HG03066 (cell line): ENCODE results near the gene GPRC6A.

Experiments
- ATAC-seq: cut with Tn5 transposase; IDR thresholded peaks from one replicate; pipeline ENCODE4 v1.9.1; 2021; ENCODE audit warnings: low read depth; ENCODE audit not compliant: unreplicated experiment

GPRC6A gene

DNA sequence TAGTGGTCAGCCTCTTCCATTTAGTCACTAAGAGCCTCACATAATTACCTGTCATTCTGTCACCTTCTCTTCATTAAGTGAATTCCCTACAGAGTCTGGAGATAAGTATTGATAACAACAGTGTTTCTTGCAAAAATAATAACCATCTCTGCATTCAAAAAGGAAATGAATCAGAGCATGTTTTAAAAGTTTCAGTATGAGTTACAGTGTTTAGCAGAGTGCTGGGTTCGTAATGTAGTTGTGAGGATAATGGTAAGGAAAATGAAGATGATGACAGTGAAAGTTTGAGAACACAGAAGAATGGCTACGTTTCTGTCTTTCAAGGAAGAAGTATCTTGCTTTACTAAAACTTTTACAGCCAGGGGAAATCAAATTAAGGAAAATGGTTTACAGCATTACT, 31.3 kb downstream of the GPRC6A start:
- no peak for ATAC-seq

GRCh38 chr6:116793224-116793623, 35.7 kb downstream of the GPRC6A start:
- ATAC-seq = no peak

DNA sequence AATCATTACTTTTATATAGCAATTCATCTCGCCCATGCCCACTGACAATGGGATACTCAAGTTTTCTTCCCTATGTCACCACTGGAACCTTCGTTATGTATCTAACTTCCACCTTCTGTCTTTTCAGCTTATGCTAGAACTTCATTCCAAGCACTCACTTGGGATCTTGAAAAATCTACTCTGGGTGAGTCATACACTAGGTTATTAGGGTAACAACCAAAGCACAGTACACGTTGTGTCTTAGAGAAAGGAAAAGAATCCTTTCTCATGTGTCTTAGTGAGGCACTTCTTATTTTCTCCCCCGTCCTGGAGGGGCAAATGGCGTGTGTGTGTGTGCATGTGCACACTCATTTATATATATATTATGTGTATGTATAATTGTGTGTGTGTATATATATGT, 45.0 kb downstream of the GPRC6A start:
- ATAC-seq = no peak

DNA sequence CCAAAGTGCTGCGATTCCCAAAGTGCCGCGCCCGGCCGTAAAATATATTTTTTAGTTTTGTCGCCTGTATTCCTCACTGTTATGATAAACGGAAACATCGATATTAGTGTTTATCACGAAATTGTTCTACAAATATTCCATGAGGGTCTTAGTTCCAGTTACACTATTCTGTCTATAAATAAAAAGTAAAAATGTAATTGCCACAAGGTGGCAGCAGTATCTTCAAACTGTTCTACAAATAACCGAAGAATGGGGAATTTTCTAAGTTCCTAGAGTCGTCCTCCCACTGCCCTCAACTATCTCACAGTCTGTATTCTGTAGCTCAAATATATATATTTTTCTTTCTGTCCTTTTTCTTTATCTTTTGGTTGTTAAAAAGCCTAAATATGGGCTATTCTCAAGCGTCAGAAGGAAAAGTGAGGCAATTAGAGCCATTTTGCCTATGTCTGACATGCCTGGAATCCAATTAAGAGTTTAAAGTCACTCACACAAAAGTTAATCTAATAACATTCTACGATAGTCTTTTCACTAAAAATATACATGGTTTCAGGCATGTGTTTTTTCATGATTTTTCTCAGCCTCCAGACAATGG, 49.2 kb downstream of the GPRC6A start:
- peak; percentile 78 for ATAC-seq

GRCh38 chr6:116773886-116774285, 55.0 kb downstream of the GPRC6A start:
- ATAC-seq = no peak

- ATAC-seq = no peak
Observed at GRCh38 chr6:116772450-116772849, 56.4 kb downstream of the GPRC6A start.

DNA sequence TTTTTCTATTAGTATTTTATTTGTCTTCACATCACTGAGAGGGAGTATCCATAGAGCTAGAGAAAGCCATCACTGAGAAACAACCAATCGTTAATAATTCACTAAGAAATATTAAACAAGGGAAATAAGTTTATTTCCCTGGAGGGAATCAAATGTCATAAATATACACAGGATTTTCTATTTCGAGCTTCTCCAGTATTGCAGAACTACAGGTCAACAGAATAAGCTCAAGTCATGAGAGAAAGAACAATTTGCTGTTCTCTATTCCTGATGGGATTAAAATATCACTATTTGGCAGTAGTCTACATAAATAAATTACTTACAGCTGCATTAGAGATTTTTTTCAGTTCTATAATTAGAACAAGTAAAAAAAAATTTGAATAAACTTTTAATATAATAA, 61.2 kb downstream of the GPRC6A start:
- ATAC-seq = no peak

GRCh38 chr6:116766506-116767176, 62.2 kb downstream of the GPRC6A start:
- ATAC-seq = no peak

DNA sequence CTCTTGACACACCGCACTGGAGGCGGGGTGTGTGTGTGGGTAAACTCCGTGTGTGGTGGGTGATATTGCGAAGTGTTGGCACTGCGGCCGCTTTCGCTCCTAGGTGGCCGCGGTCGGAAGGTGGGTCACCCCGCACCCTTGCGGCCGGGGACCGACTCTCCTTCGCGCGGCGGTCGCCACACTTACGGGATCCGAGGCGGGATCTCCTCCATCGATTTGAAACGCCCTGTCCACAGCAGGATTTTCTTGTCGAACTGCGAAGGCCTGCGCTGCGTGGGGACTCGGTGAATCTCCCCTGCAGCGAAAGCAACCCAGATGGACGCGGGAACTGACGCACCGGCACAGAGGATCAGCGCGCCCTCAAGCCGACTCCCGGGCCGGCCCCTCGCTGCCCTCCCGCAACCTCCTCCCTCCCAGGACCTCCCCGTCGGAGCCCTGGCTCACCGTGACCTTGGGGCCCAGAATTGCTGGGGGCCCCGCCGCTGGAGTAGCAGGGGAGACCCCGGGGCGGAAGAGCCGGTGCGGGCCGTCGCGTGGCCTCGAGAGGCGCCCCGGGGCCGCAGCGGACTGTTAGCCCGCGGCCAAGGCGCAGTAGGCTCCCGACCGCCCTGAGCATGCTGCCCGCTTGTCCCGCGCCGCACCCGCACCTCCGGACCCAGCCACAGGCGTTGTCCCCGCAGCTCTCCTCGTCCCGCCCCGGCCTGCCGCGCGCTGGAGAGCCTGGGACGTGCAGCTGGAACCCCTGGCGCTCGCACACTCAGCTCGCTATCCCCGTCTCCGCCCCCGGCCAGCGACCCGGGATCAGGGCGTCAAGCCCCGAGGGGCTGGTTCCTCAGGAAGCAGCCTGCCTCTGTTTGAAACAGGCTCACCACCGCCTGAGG, 63.7 kb downstream of the GPRC6A start, which contains the start of gene FAM162B:
Gene FAM162B (minus strand): TSS at position 759 of the 881 bp plus-strand sequence. CDS start 143 bp downstream, at position 616.
- ATAC-seq = no peak

DNA sequence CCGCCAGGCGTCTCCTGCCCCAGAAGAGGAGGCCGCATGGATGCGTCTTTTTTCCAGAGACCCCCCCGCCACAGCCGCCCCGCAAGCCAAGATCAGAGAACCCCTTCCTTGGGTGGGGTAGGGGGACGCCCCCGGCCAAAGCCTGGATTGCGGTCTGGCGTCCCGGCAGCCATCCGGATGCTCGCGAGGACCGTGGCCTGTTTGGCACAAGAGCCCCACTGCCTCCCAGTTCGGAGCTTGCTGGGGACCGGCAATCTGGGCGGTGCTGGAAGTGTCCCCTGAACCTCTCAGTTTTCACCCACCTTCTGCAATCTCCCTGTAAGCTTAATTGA, 64.3 kb downstream of the GPRC6A start:
- ATAC-seq = no peak

GRCh38 chr6:116763906-116764628, 64.8 kb downstream of the GPRC6A start:
- no peak for ATAC-seq

DNA sequence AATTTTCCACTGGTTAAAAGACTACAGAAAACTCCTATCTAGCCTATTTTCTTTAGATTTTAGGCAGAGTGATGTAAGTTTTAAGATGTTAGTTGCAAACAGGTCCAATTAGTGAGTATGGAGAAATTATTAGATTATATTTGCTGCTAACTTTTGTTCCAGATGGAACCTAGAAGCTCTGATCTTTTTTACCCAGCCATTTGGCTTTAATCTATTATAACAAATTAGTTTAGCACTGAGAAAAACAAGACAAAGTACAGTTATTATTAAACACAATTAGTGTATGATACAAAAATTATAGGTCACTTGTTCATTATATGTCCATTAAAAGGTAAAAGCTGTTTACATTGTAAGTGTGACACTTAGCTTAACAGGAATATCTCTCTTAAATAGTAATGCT, 65.8 kb downstream of the GPRC6A start:
- no peak for ATAC-seq

DNA sequence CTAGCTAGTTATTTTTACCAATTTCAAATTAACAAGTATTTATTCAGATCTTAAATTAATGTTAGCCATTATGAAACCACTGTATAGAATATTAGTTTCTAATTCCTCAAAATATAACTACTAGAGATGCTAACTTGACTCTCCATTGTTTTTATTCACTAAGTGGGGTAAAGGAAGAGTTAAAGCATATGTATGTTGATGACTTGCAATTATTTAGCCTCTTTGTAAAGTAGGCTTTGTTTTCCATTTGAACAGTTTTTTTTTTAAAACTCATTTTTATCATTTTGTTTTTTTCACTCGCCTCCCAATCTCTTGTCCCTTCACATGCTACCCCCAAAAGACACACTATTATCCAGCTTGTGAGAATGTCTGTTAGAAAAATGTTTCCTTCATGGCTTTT, 66.6 kb downstream of the GPRC6A start:
- no peak for ATAC-seq

- no peak for ATAC-seq
Observed at GRCh38 chr6:116761779-116762178, 67.1 kb downstream of the GPRC6A start.

DNA sequence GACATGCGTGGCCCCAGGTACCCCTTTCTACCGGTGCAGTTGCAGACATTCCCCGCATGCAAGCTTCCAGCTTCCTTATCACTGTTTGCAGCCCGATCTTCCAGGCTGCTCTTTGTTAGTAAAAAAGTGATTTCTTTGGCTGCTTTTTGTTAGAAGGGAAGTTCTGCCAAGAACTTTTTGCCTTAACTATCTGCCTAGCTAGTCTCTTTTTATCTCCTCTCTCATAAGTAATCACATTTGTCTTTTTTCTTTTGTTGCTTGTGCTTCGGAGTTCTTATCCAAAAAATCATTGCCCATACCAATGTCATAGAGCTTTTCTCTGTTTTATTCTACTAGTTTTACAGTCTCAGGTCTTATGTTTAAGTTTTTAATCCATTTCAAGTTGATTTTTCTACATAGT, 83.7 kb downstream of the GPRC6A start:
- ATAC-seq = no peak
